MCF 10A (cell line): ENCODE data around the gene CCDC196. TPM values are rescaled to one million over a fixed set of nuclear protein-coding genes. Genes with fewer than 3 reads are reported as not detected.

Source experiments
- BruUV-seq: library from RNA; stranded (reverse); fragments of 400-500 nt; replicated peaks from 2 replicates; lab custom pipeline; 2021; lab: Mats Ljungman, UMichigan
- CTCF ChIA-PET: fragments of 300-600 bp; sonication (Branson Sonifier 250); formaldehyde crosslinking; extraction: SDS; loops from one replicate; lab custom pipeline; 2021; ENCODE audit warnings: antibody characterized with exemption, inconsistent platforms; lab: Yijun Ruan, JAX
- POLR2A ChIA-PET: fragments of 300-600, 350-650 bp; sonication (Branson Sonifier 250); formaldehyde crosslinking; extraction: SDS; loops from one replicate; lab custom pipeline; 2020; ENCODE audit warnings: antibody characterized with exemption, inconsistent platforms; lab: Yijun Ruan, JAX
- DNase-seq: peaks from one replicate; pipeline ENCODE4 v3.0.0-alpha.2; 2018; ENCODE audit not compliant: unreplicated experiment
- H3K27ac Mint-ChIP-seq: one replicate; pipeline ENCODE4 v1.8.0; 2022; ENCODE audit warnings: mild to moderate bottlenecking, low read depth, mixed read lengths; ENCODE audit not compliant: unreplicated experiment
- H3K27me3 Mint-ChIP-seq: one replicate; pipeline ENCODE4 v1.8.0; 2022; ENCODE audit warnings: mixed read lengths; ENCODE audit not compliant: insufficient read depth, unreplicated experiment
- H3K36me3 Mint-ChIP-seq: one replicate; pipeline ENCODE4 v1.8.0; 2022; ENCODE audit warnings: mild to moderate bottlenecking, moderate library complexity, mixed read lengths; ENCODE audit not compliant: insufficient read depth, unreplicated experiment
- H3K4me1 Mint-ChIP-seq: one replicate; pipeline ENCODE4 v1.8.0; 2022; ENCODE audit warnings: mixed read lengths; ENCODE audit not compliant: insufficient read depth, unreplicated experiment
- H3K4me3 Mint-ChIP-seq: one replicate; pipeline ENCODE4 v1.8.0; 2022; ENCODE audit warnings: mild to moderate bottlenecking, moderate library complexity, mixed read lengths; ENCODE audit not compliant: unreplicated experiment
- H3K9me3 Mint-ChIP-seq: one replicate; pipeline ENCODE4 v1.8.0; 2022; ENCODE audit warnings: mixed read lengths; ENCODE audit not compliant: unreplicated experiment
- intact Hi-C: fragments of 100-400 bp; cut with micrococcal nuclease; formaldehyde crosslinking; loops from 2 replicates; pipeline ENCODE4 v1.14.1; 2022
- total RNA-seq: library from RNA; stranded (reverse); gene quantifications from 2 replicates; pipeline ENCODE4 v1.2.3, GENCODE V29; 2022
- TF ChIP-seq, protein P1 (sequence below): fragments of 200-600 bp; IDR thresholded peaks from one replicate; pipeline ENCODE4 v1.8.0; 2022; ENCODE audit warnings: antibody characterized with exemption, mild to moderate bottlenecking; ENCODE audit not compliant: unreplicated experiment

The CCDC196 gene
- total RNA-seq, 1 experiment from 2014 or later: not detected

DNA sequence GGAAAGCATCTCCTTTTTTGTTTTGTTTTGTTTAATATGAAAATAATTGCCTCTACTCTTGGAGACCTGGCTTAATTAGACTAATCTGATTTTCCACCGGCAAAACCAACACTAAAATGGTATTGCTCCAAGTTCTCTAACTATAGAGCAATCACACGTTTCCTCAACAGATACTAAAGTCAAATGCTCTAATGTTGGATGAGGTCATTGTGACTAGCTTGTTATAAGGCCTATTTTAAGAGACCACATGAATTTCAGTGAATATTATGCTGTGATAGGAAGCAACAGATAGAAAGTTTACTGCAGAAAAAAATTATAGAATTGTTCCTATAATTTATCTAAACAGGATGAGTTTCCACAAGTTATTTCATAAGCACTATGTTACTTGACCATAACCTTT is 3.3 kb upstream of the CCDC196 start:
- no peak overlapping the region for H3K27ac Mint-ChIP-seq
- ChIA-PET CTCF (interaction anchor here (1.2 to 1.4 kb wide), 3 partner anchors 38 to 124 kb away, joined by 3 to 5 read pairs (median 3); no protein-coding TSS in a partner anchor), POLR2A (interaction anchor here (0.6 to 1.6 kb wide), 6 partner anchors 13 to 161 kb away, joined by 3 to 7 read pairs (median 3); no protein-coding TSS in a partner anchor)
- intact Hi-C loops: no loop called here
- no TSS peak for BruUV-seq
- no peak overlapping the region for H3K4me3 Mint-ChIP-seq
- peaks cover 10% of the 10 kb centered on the region for H3K4me1 Mint-ChIP-seq
- H3K9me3 Mint-ChIP-seq: no peaks in the 10 kb centered on the region
- DNase-seq: no peak
- no peaks in the 10 kb centered on the region for H3K27me3 Mint-ChIP-seq
- H3K36me3 Mint-ChIP-seq: no peaks in the 10 kb centered on the region
- TF ChIP-seq, protein P1, sequence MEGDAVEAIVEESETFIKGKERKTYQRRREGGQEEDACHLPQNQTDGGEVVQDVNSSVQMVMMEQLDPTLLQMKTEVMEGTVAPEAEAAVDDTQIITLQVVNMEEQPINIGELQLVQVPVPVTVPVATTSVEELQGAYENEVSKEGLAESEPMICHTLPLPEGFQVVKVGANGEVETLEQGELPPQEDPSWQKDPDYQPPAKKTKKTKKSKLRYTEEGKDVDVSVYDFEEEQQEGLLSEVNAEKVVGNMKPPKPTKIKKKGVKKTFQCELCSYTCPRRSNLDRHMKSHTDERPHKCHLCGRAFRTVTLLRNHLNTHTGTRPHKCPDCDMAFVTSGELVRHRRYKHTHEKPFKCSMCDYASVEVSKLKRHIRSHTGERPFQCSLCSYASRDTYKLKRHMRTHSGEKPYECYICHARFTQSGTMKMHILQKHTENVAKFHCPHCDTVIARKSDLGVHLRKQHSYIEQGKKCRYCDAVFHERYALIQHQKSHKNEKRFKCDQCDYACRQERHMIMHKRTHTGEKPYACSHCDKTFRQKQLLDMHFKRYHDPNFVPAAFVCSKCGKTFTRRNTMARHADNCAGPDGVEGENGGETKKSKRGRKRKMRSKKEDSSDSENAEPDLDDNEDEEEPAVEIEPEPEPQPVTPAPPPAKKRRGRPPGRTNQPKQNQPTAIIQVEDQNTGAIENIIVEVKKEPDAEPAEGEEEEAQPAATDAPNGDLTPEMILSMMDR: no peak

DNA sequence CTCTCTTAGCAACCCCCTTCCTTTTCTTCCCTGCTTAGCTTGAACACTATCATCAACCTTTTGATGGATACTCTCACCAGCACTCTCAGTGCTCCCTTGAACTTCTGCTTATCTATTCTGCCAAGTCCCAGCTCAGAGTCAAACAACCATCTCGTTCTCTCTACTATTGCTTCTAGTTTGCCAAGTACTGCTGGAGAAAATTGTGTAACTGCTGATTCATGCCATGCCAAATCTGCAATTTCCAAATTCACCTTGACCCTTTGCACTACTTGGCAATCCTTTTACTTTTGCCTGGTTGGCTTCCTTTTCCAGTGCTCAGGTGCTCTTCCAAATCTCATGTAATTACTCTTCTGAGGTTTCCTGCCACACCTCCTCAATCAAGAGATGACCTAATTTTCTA is 2.8 kb upstream of the CCDC196 start:
- no peaks in the 10 kb centered on the region for H3K27me3 Mint-ChIP-seq
- no peaks in the 10 kb centered on the region for H3K36me3 Mint-ChIP-seq
- TF ChIP-seq, protein P1: no peak
- no TSS peak for BruUV-seq
- H3K4me1 Mint-ChIP-seq: peaks cover 10% of the 10 kb centered on the region
- no peak overlapping the region for H3K27ac Mint-ChIP-seq
- ChIA-PET POLR2A (interaction anchor here (0.6 to 1.6 kb wide), 6 partner anchors 12 to 161 kb away, joined by 3 to 7 read pairs (median 3); no protein-coding TSS in a partner anchor), CTCF (interaction anchor here (0.6 to 1.5 kb wide), 6 partner anchors 12 to 629 kb away, joined by 3 to 5 read pairs (median 3); no protein-coding TSS in a partner anchor)
- intact Hi-C loops: no loop called here
- DNase-seq: peak; percentile 91
- no peak overlapping the region for H3K4me3 Mint-ChIP-seq
- H3K9me3 Mint-ChIP-seq: no peaks in the 10 kb centered on the region

DNA sequence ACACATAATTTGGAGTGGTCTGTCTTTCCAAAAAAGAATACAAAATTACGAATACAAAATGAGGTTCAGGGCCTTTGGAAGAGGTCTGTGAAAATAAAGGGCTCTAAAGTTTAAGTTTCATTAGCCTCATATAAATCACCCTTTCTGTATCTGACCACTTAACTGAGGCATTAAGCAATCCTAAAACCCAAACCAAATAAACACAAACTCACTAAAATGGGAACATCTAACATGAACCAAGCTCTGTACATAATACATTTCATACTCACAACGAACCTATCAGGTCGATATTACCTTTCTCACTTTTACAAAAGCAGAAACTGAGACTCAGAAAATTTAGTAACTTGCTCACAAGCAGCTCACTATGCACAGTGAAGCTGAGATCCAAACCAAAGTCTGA is 1.1 kb upstream of the CCDC196 start:
- intact Hi-C loops: no loop called here
- no TSS peak for BruUV-seq
- CTCF ChIA-PET: interaction anchor here (1.0 to 1.9 kb wide), 2 partner anchors 10 to 82 kb away, joined by 5 to 9 read pairs; no protein-coding TSS in a partner anchor

DNA sequence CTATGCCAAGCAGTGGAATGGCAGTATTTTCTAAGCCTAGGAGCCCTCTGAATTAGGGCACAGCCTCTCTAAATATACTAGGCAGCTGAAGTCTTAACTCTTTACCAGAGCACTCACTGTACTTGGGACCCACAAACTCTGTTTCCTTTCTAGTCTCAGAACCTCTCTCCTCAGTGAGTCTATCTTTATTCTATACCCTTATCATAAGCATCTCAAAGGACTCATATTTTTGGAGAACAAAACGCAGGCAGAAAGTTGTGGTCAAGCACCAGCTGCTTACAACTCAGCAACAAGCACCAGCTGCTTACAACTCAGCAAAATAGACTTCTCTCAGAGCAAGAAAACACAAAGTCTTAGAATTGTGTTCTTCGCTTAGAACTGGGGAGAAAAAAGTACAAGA is 993 bp downstream of the CCDC196 start:
- H3K27ac Mint-ChIP-seq: no peak overlapping the region
- intact Hi-C loops: no loop called here
- no peak overlapping the region for H3K4me3 Mint-ChIP-seq
- no TSS peak for BruUV-seq
- no peaks in the 10 kb centered on the region for H3K27me3 Mint-ChIP-seq
- H3K9me3 Mint-ChIP-seq: no peaks in the 10 kb centered on the region
- H3K4me1 Mint-ChIP-seq: peaks cover 10% of the 10 kb centered on the region
- POLR2A ChIA-PET: no interaction called here
- CTCF ChIA-PET: interaction anchor here (0.6 kb wide), 1 partner anchor 91 kb away, joined by 3 read pairs; no protein-coding TSS in a partner anchor
- no peaks in the 10 kb centered on the region for H3K36me3 Mint-ChIP-seq
- no peak for DNase-seq
- TF ChIP-seq, protein P1: no peak

More for the DNA sequence above, 1.1 kb upstream of the CCDC196 start:
- H3K27me3 Mint-ChIP-seq: no peaks in the 10 kb centered on the region
- POLR2A ChIA-PET: interaction anchor here (0.7 to 1.2 kb wide), 3 partner anchors 10 to 19 kb away, joined by 3 to 4 read pairs (median 4); no protein-coding TSS in a partner anchor
- TF ChIP-seq, protein P1: no peak
- H3K36me3 Mint-ChIP-seq: no peaks in the 10 kb centered on the region
- H3K4me1 Mint-ChIP-seq: peaks cover 10% of the 10 kb centered on the region
- no peak overlapping the region for H3K27ac Mint-ChIP-seq
- no peaks in the 10 kb centered on the region for H3K9me3 Mint-ChIP-seq
- DNase-seq: no peak
- no peak overlapping the region for H3K4me3 Mint-ChIP-seq
